M059J (cell line): Measurements from ENCODE around the gene DCP1B. TPM values are rescaled to one million over a fixed set of nuclear protein-coding genes. Genes with fewer than 3 reads are reported as not detected.

Experiments
- DNase-seq: peaks from one replicate; pipeline ENCODE4 v3.0.0-alpha.2; 2012; ENCODE audit warnings: low read depth
- total RNA-seq: library from RNA; depleted of rRNA; stranded (reverse); fragments of >200 nt; shearing (Covaris generic); gene quantifications from 2 replicates; pipeline ENCODE4 v1.2.3, GENCODE V29; 2014

DCP1B gene
- total RNA-seq, 1 experiment from 2014 or later = 12.6 TPM

DNA sequence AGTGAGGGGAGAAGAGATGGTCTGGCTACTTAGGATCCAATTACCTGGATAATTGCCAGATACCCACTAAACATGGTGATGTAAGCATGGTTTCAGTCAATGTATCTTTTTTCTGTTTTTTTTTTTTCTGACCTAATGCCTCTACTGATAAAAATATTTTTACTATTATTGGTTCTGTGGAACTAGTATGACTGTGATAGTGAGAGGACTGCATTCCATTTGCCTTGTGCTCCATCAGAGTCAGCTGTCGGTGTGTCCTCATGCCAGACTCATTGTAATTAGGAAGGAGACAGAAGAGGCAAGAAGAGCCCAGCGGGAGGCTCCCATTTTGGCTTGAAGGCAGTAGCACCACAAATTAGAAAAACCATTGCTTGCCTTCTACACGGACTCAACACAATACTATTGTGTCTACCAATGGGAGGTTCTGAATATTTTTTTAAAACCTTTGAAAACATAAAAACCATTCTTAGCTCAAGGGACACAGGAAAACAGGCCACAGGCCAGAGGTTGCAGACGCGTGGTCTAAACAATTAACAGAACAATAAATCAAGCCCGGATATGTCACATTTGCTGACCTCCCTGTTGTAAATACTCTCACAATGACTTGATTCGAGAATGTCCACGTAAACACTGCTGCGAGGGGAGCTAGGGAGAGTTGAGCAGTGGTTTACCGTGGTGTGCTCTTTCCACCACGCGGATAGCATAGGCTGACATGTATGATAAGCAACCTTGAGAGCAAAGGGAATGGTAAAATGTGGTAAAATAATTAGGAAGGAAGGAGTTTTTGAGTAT lies 13.5 kb upstream of the DCP1B start:
- no peak for DNase-seq

DNA sequence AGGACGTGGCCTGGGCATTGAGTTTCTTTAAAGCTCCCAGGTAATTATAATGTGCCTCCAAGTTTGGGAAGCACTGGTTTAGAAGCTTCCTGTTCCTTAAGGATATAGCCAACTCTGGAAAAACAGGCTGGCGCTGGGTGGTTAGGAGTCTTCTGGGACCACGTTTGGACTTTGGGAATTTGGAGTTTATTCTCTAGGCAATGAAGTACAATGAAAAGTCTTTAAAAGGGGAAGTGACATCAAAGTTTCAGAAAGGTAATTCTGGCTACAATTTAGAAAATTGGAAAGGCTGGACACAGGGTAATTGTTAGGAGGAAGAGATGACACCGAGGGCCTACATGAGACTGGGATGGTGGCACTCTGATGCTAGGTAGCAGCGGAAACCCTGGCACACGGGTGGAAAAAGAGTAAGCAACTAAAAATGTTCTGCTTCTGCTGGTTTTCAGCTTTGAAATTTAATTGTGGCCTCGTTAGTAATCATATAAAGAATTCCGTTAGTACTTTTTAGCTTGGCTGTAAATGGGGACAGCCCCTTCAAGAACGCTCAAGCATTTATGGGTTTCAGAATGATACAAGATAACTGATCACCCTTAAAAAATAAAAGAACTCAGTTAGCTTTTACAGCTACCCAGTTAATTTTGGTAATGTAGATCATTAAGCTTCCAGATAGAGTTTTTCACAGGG lies 12.7 kb upstream of the DCP1B start:
- no peak for DNase-seq

DNA sequence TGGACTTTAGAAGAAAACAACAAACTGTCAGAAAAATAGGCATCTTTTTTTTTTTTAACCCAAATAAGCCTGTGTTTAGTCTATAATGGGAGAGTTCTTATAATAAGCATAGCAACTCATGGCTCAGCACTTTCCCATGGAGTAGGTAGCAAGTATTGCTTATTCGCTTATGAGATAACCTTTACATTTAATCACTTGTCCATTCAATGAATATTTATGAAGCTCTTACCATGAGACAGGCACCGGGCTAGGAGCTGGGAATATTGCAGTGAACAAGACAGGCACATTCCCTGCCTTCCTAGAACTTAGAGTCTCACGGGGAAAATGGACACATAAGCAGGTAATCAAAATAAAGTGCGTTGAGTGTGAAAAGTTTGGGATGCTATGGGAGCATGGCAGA lies 10.0 kb upstream of the DCP1B start:
- no peak for DNase-seq

DNA sequence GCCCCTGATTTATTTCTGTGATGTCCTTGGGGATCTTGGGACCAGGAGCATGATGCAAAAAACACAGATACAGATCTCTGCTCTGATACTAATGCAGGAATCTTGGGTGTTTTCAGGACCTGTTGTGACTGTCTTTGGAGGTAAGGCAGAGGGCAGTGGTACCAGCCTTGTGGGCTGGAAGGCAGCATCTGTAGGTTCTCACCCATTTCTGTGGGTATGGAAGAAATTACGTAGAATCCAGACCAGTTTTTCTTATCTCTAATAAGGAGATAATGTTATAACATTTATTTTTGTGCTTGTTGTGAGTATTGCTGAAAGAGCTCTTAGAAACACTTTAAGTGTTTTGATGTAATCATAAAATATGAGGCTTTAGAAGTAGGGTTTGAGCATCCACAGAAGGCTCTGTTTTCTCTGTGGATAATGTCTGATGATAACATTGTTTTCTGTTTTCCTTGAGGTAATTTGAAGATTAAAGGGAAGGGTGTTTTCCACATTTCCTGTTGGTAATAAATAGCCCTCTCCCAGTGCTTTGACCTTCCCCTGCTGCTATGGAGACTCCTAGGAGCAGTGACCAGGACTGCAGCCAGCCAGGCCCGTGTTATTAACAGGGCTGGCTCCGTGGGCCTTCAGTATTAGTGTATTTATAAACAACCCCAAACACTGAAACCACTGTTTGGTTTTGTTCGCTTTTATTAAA lies 9.4 kb upstream of the DCP1B start:
- peak; percentile 28 for DNase-seq

DNA sequence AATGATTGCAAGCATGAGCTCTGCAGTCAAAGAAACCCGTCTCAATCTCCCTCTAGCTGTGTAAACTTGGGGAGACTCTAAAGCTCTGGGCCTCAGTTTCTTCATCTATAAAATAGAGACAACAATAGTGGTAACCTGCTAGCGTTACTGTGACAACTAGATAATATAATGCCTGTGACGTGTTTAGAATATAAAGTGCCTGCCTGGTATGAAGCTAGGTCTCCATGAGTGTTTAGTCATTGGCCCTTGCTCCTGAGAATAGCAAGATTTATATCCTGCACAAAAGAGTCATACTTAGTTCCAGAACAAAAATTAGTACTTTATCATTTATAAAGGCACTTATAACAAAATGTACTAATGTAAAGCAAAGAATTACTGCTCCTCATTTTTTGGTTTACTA lies 8.8 kb upstream of the DCP1B start:
- no peak for DNase-seq

DNA sequence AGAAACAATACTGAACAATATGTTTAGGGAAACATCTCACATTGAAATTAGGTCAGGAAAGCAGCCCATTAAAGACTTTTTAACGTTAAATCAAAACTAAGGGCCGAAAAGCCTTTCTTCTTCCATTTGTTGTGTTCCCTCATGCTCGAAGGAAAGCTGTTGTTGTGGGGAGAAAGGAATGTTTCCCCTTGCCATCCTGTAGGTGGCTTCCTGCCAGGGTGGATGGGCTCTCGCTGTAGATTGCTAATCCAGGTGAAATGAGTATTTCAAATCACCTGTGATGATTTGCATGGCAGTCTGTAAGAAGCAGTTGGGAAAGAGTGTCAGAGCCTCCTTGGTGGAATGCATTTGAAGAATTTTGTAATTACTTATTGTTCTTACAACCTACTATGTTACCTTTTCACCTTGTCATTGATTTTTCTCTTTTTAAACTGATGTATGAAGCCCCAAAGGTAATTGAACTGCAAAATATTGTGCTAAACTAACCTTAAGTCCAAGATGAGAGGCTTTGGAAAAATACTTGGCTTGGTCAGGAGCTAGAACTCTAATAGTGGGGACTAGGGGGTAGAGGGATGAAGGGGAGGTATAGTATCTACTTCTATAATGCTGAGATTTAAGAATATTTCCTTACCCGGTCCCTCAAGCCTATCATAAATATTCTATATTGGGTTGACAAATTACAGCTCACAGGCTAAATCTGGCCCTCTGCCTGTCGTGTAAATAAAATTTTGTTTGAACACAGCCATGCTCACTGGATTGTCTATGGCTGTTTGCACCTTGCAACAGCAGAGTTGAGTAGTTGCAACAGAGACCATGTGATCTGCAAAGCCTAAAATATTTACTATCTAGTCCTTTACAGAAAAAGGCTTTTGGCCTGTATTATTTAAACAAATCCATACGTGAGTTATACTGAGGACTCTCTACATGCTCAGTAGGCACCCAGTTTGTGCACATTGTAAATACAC lies 7.7 kb upstream of the DCP1B start:
- no peak for DNase-seq

GRCh38 chr12:2009623-2010022 lies 5.4 kb upstream of the DCP1B start:
- no peak for DNase-seq

GRCh38 chr12:2008677-2009076 lies 4.4 kb upstream of the DCP1B start:
- no peak for DNase-seq

DNA sequence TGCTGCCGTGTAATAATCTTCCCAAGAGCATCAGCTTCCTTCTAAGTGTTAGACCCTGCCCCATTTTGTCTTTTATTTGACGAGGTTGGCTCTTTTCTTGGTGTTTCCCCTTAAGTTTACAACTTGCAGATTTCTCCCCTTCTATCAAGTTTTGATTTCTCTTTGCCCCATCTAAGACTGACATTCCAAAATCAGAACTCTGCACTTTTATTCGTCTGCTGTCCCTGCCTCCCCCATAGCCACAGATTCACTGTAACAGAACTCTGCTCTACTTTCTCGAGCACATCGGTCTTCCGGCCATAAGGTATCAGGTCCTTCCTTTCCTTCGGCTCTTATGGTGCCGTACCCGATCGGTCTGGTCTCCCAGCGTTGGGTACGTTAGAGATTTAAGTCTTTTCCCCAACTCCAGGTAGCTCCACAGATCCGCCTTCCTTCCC lies 563 bp downstream of the DCP1B start:
- no peak for DNase-seq

GRCh38 chr12:1995205-1995896 lies 8.9 kb downstream of the DCP1B start:
- DNase-seq = peak; percentile 62

DNA sequence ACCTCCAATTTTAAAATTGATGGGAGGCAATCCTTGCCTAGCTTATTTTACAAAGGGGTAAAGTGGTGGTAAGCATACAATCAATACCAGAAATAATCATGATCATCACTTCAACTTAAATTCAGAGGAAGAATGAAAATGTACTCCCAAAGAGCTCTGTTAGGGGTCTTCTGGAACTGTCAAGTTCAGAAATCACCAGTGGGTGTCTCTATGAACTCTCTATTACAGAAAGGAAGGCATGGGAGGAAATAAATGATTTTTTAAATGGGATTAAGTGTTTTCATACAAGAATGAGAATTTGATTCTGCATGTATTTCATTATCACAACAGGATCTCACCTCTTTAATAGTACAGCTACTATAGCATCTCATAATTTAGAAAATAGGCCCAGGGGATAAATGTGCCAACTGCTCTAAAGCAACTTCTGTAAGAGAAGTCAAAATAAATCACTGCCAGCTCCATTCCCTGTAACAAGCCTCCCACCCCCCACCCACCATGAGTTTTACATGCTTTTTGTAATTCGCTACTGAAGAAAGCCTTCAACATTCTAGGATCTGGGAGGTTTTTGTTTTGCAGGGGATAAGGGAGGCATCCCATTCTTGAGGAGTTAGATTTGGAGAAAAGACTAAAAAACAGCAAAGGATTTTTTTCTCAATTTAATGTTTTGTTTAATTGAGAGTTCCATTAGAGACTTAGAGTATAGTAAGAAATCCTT lies 9.7 kb downstream of the DCP1B start:
- no peak for DNase-seq

DNA sequence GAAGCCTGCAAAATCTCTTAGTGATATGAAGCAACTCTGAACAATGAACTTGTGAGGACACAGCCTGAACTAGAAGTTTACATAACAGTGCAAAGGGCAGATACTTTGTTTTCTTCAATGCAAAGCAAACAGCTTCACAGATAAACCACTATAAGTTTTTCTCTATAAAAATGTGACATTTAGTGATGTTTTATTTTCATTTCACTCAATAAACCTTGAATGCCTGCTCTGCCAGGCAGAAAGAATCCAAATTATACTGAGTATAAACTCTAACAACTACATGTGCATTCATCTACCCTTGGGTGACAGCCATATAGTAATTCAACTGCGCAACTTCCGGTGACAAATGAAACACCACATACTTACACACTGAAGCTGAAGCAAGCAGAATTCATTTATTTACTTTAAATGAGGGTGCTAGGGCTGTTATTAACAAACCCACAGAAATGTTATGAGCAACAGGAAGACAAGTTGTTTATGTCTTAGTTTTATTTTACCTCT lies 10.3 kb downstream of the DCP1B start:
- peak; percentile 89 for DNase-seq

GRCh38 chr12:1993341-1993740 lies 10.9 kb downstream of the DCP1B start:
- DNase-seq = peak; percentile 90

DNA sequence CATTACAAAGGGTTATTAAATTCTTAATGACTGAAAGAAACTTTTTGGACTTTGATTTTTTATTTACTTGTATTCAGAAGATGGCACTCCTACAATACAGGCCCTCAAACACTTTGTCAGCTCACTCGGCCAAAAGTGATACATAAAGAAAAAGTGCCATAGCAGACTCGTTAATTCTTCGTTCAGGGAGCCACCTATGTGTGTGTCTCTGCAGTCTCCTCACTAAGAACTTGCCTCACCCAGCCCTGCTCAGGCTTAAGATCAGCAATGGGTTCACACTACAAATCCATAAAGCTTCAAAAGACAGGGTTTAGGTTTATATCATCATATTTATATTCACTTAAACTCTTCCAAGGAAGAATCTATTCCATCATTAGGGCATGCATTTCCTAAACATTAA lies 11.5 kb downstream of the DCP1B start:
- no peak for DNase-seq

- DNase-seq = no peak
Measured at GRCh38 chr12:1989111-1989510, 15.1 kb downstream of the DCP1B start.

DNA sequence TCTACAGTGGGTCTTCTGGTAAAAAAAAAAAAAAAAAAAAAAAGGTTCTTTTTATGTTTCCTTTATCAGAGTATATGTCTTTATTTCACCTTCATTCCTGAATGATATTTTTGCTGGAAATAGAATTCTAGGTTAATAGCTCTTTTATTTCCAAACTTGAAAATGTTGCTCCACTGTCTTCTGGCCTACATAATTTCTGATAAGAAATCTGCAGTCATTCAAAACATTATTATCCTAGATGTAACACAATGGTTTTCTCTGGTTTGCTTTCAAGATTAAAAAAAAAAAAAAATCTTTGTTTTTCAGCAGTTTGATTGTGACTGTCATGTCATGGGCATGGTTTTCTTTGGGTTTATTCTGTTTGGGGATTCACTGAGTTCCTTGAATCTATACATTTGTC lies 19.5 kb downstream of the DCP1B start:
- DNase-seq = no peak

GRCh38 chr12:1980282-1980681 lies 24.0 kb downstream of the DCP1B start:
- no peak for DNase-seq

DNA sequence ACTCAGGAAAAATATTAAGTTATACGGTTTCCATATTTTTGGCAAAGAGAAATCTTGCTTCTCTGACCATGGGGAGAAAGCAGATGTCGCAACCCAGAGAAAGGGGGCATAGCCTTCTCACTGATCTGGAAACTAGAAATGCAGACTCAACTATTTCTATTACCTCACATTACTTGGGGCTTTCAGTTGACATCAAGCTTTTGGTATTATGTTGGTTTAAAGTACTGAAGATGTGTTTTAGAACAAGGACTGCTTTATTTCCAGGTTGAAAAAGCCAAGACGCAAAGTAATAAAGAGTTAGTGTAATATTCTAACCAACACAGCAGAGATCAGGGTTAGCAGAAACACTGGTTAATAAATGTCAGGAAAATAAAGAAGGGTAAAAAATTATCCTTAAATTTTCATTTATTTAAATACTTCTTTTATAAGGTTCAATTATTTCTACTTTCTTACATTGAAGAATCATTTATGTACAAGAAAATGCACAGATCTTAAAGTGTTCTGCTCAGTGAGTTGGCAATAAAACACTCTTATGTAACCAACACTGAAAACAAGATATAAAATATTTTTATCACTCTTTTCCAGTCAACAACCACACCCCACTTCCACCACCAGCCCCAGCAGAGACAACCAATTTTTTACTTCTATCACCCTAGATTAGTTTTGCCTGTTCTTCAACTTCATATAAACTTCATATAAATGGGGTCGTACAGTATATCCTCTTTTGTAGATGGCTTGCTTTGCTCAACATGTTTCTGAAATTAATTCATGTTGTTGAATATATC lies 26.0 kb downstream of the DCP1B start:
- no peak for DNase-seq

- no peak for DNase-seq
Measured at GRCh38 chr12:1977588-1977987, 26.7 kb downstream of the DCP1B start.
